Hematopoietic multipotent progenitor cell treated with erythropoietin and hydrocortisone succinate and interleukin-3 and kit ligand, for 4 days (in vitro differentiated cells): Measurements from ENCODE around the gene DDX1.

Experiments
- DNase-seq: peaks from one replicate; pipeline ENCODE4 v3.0.0-alpha.2; 2015

Gene DDX1

GRCh38 chr2:15647622-15648590, 56.2 kb downstream of the DDX1 start:
- no peak for DNase-seq

GRCh38 chr2:15648593-15649525, 57.2 kb downstream of the DDX1 start:
- no peak for DNase-seq

- DNase-seq, result no peak
Observed at GRCh38 chr2:15649561-15650255, 58.0 kb downstream of the DDX1 start.

- DNase-seq, result no peak
Observed at GRCh38 chr2:15650616-15651366, 59.1 kb downstream of the DDX1 start.

GRCh38 chr2:15651367-15651727, 59.7 kb downstream of the DDX1 start:
- no peak for DNase-seq

GRCh38 chr2:15652252-15652651, 60.6 kb downstream of the DDX1 start:
- DNase-seq, result no peak

- DNase-seq, result no peak
Observed at GRCh38 chr2:15652801-15653200, 61.1 kb downstream of the DDX1 start.

GRCh38 chr2:15653806-15654726, 62.4 kb downstream of the DDX1 start:
- DNase-seq, result no peak

GRCh38 chr2:15654727-15655073, 63.0 kb downstream of the DDX1 start:
- no peak for DNase-seq

GRCh38 chr2:15655123-15655887, 63.6 kb downstream of the DDX1 start:
- no peak for DNase-seq

GRCh38 chr2:15656090-15656489, 64.4 kb downstream of the DDX1 start:
- no peak for DNase-seq

GRCh38 chr2:15657759-15658158, 66.1 kb downstream of the DDX1 start:
- DNase-seq, result no peak

- no peak for DNase-seq
Observed at GRCh38 chr2:15658911-15659310, 67.2 kb downstream of the DDX1 start.

- no peak for DNase-seq
Observed at GRCh38 chr2:15660491-15661294, 69.0 kb downstream of the DDX1 start.

- no peak for DNase-seq
Observed at GRCh38 chr2:15661295-15661569, 69.6 kb downstream of the DDX1 start.

GRCh38 chr2:15662026-15662425, 70.4 kb downstream of the DDX1 start:
- no peak for DNase-seq

- DNase-seq, result no peak
Observed at GRCh38 chr2:15662579-15662978, 70.9 kb downstream of the DDX1 start.

GRCh38 chr2:15663802-15664201, 72.1 kb downstream of the DDX1 start:
- no peak for DNase-seq

GRCh38 chr2:15664273-15665066, 72.8 kb downstream of the DDX1 start:
- DNase-seq, result no peak
